ENCODE results near the gene CLEC2D.
"Not testable (repeated sequence)": the region's sequence is repeated elsewhere in the genome, so short reads cannot be mapped to it uniquely, and the experiment has no call there.

The CLEC2D gene

GRCh38 chr12:9698681-9699080, 29.2 kb downstream of the CLEC2D start:
- TF ChIP-seq, protein P1, sequence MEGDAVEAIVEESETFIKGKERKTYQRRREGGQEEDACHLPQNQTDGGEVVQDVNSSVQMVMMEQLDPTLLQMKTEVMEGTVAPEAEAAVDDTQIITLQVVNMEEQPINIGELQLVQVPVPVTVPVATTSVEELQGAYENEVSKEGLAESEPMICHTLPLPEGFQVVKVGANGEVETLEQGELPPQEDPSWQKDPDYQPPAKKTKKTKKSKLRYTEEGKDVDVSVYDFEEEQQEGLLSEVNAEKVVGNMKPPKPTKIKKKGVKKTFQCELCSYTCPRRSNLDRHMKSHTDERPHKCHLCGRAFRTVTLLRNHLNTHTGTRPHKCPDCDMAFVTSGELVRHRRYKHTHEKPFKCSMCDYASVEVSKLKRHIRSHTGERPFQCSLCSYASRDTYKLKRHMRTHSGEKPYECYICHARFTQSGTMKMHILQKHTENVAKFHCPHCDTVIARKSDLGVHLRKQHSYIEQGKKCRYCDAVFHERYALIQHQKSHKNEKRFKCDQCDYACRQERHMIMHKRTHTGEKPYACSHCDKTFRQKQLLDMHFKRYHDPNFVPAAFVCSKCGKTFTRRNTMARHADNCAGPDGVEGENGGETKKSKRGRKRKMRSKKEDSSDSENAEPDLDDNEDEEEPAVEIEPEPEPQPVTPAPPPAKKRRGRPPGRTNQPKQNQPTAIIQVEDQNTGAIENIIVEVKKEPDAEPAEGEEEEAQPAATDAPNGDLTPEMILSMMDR (IDR thresholded peaks at IDR 0.05; ENCODE audit: insufficient read depth, low read length, missing control alignments) = no peak
- no peak for DNase-seq (ENCODE audit: low read depth, low spot score)
- ChIA-PET POLR2A (no interaction called here), CTCF (interaction anchor here (1.8 to 2.3 kb wide), 3 partner anchors 9 to 63 kb away, joined by 9 to 18 read pairs (median 10); no protein-coding TSS in a partner anchor)
- H3K4me3 ChIP-seq (ENCODE audit: low read depth, low read length) = no peak overlapping the region

- CTCF ChIA-PET = interaction anchor here (1.1 to 2.3 kb wide), 5 partner anchors 9 to 64 kb away, joined by 3 to 18 read pairs (median 9); no protein-coding TSS in a partner anchor
- POLR2A ChIA-PET = no interaction called here
- no peak overlapping the region for H3K4me3 ChIP-seq (ENCODE audit: low read depth, low read length)
- TF ChIP-seq, protein P1 (IDR thresholded peaks at IDR 0.05; ENCODE audit: insufficient read depth, low read length, missing control alignments) = no peak
- no peak for DNase-seq (ENCODE audit: low read depth, low spot score)
Observed at GRCh38 chr12:9699269-9699897, 29.9 kb downstream of the CLEC2D start.

GRCh38 chr12:9699898-9700605, 30.5 kb downstream of the CLEC2D start:
- CTCF ChIA-PET = interaction anchor here (1.1 to 2.3 kb wide), 5 partner anchors 8 to 65 kb away, joined by 3 to 18 read pairs (median 9); no protein-coding TSS in a partner anchor
- DNase-seq (ENCODE audit: low read depth, low spot score) = no peak
- no peak overlapping the region for H3K4me3 ChIP-seq (ENCODE audit: low read depth, low read length)
- TF ChIP-seq, protein P1 (IDR thresholded peaks at IDR 0.05; ENCODE audit: insufficient read depth, low read length, missing control alignments) = no peak
- POLR2A ChIA-PET = no interaction called here

GRCh38 chr12:9700606-9700956, 31.1 kb downstream of the CLEC2D start:
- CTCF ChIA-PET = interaction anchor here (1.8 to 2.3 kb wide), 3 partner anchors 8 to 65 kb away, joined by 9 to 18 read pairs (median 10); no protein-coding TSS in a partner anchor

GRCh38 chr12:9701380-9702154, 32.1 kb downstream of the CLEC2D start:
- TF ChIP-seq, protein P1 (IDR thresholded peaks at IDR 0.05; ENCODE audit: insufficient read depth, low read length, missing control alignments) = no peak
- POLR2A ChIA-PET = no interaction called here
- H3K4me3 ChIP-seq (ENCODE audit: low read depth, low read length) = no peak overlapping the region
- no peak for DNase-seq (ENCODE audit: low read depth, low spot score)
- CTCF ChIA-PET = no interaction called here

More at GRCh38 chr12:9700606-9700956, 31.1 kb downstream of the CLEC2D start:
- no peak for DNase-seq (ENCODE audit: low read depth, low spot score)
- TF ChIP-seq, protein P1 (IDR thresholded peaks at IDR 0.05; ENCODE audit: insufficient read depth, low read length, missing control alignments) = no peak
- no peak overlapping the region for H3K4me3 ChIP-seq (ENCODE audit: low read depth, low read length)
- POLR2A ChIA-PET = no interaction called here

DNA sequence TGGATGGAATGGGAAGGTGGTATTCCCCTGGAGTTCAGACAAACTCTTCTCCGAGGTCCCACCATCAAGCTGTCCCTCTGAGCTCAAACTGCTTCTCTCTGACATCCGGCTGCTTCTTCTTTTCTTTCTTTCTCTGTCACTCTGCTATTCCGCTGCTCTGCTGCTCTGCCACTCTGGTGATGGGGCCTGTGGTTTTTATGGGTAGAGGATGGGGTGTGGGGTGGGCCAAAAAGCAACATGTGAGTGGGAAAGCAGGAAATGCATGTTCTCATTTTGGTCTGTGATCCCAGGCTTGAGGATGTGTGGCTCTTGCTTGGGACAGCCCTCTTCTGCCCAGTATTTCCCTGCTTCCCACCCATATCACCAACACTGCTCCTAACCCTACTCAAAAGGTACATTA, 32.7 kb downstream of the CLEC2D start:
- no peak overlapping the region for H3K4me3 ChIP-seq (ENCODE audit: low read depth, low read length)
- TF ChIP-seq, protein P1 (IDR thresholded peaks at IDR 0.05; ENCODE audit: insufficient read depth, low read length, missing control alignments) = no peak
- no peak for DNase-seq (ENCODE audit: low read depth, low spot score)
- CTCF ChIA-PET = interaction anchor here (1.3 kb wide), 1 partner anchor 9 kb away, joined by 3 read pairs; no protein-coding TSS in a partner anchor
- POLR2A ChIA-PET = no interaction called here

DNA sequence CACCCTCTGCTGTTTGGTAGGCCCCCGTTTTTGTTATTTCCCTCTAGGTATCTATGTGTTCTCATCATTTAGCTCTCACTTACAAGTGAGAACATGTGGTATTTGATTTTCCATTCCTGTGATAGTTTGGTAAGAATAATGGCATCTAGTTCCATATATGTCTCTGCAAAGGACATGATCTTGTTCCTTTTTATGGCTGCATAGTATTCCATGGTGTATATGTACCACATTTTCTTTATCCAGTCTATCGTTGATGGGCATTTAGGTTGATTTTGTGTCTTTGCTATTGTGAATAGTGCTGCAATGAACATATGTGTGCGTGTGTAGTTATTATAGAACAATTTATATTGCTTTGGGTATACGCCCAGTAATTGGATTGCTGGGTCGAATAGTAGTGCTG, 35.0 kb downstream of the CLEC2D start:
- POLR2A ChIA-PET; DNase-seq (ENCODE audit: low read depth, low spot score); H3K4me3 ChIP-seq (ENCODE audit: low read depth, low read length): not testable (repeated sequence)
- CTCF ChIA-PET = interaction anchor here (0.6 kb wide), 1 partner anchor 512 kb away, joined by 3 read pairs; no protein-coding TSS in a partner anchor

All from AG04449 (cell line).